Naive thymus-derived CD4-positive, alpha-beta T cell (primary cell): ENCODE results near the gene SPAG6. TPM values are rescaled to one million over a fixed set of nuclear protein-coding genes. Genes with fewer than 3 reads are reported as not detected.
A peak's percentile ranks its signal among the peaks of the same experiment; 100 is the strongest.

ENCODE experiments used
- ATAC-seq: fragments of 150-1000 bp; cut with Tn5 transposase; 2 replicates; pipeline ENCODE4 v1.10.0; 2021; ENCODE audit warnings: mild to moderate bottlenecking, moderate library complexity
- CTCF ChIA-PET: fragments of 350-600 bp; sonication (Branson Sonifier 250); formaldehyde crosslinking; loops from one replicate; lab custom pipeline; 2021; ENCODE audit warnings: antibody characterized with exemption; lab: Charles Lee
- POLR2A ChIA-PET: fragments of 350-600 bp; sonication (Branson Sonifier 250); formaldehyde crosslinking; loops from one replicate; lab custom pipeline; 2021; ENCODE audit warnings: antibody characterized with exemption, inconsistent platforms; lab: Charles Lee
- DNase-seq, 9 donors: peaks; one replicate each; pipeline versions ENCODE4 v3.0.0 to v3.0.0-alpha.2; 2020 to 2022; ENCODE audit warnings: mixed read lengths in 1 of 9
- H3K27ac ChIP-seq: one replicate; pipeline ENCODE4 v1.7.0; 2013; ENCODE audit warnings: mild to moderate bottlenecking, low read depth, low read length, moderate library complexity
- H3K27me3 ChIP-seq, 2 donors: one replicate each; pipeline ENCODE4 v1.7.0; 2013; ENCODE audit warnings: low read length in 2 of 2, mild to moderate bottlenecking in 2 of 2, moderate library complexity in 2 of 2; ENCODE audit not compliant: control insufficient read depth in 2 of 2, insufficient read depth in 2 of 2
- H3K36me3 ChIP-seq, 3 experiments: 1 replicate in 2 of 3; 2 replicates in 1 of 3; pipeline ENCODE4 v1.7.0; 2013; ENCODE audit warnings: low read length in 3 of 3, mild to moderate bottlenecking in 3 of 3, moderate library complexity in 1 of 3; ENCODE audit not compliant: insufficient read depth in 3 of 3, control insufficient read depth in 2 of 3
- H3K4me1 ChIP-seq, 2 donors: one replicate each; pipeline ENCODE4 v1.7.0; 2013; ENCODE audit warnings: low read length in 2 of 2, mild to moderate bottlenecking in 2 of 2, moderate library complexity in 1 of 2; ENCODE audit not compliant: control insufficient read depth in 2 of 2, insufficient read depth in 2 of 2
- H3K4me3 ChIP-seq: 2 replicates; pipeline ENCODE4 v1.7.0; 2013; ENCODE audit warnings: mild to moderate bottlenecking, low read length
- H3K9me3 ChIP-seq, 3 experiments: 1 replicate in 2 of 3; 2 replicates in 1 of 3; pipeline ENCODE4 v1.7.0; 2013; ENCODE audit warnings: low read length in 3 of 3; ENCODE audit not compliant: control insufficient read depth in 2 of 3
- H3K27ac Mint-ChIP-seq, 9 donors: one replicate each; pipeline ENCODE4 v1.8.0; 2020 to 2022; ENCODE audit warnings: mixed read lengths in 9 of 9, mild to moderate bottlenecking in 8 of 9, moderate library complexity in 5 of 9, inconsistent platforms in 2 of 9
- H3K27me3 Mint-ChIP-seq, 5 donors: one replicate each; pipeline ENCODE4 v1.8.0; 2021 to 2022; ENCODE audit warnings: mixed read lengths in 5 of 5, mild to moderate bottlenecking in 1 of 5
- H3K36me3 Mint-ChIP-seq, 5 donors: one replicate each; pipeline ENCODE4 v1.8.0; 2020 to 2022; ENCODE audit warnings: mixed read lengths in 5 of 5, mild to moderate bottlenecking in 3 of 5, inconsistent platforms in 1 of 5
- H3K4me1 Mint-ChIP-seq, 7 donors: one replicate each; pipeline ENCODE4 v1.8.0; 2020 to 2022; ENCODE audit warnings: mixed read lengths in 7 of 7, mild to moderate bottlenecking in 3 of 7, inconsistent platforms in 1 of 7
- H3K4me3 Mint-ChIP-seq, 10 donors: one replicate each; pipeline ENCODE4 v1.8.0; 2020 to 2022; ENCODE audit warnings: mild to moderate bottlenecking in 10 of 10, mixed read lengths in 10 of 10, moderate library complexity in 6 of 10, inconsistent platforms in 2 of 10
- H3K9me3 Mint-ChIP-seq, 11 donors: one replicate each; pipeline ENCODE4 v1.8.0; 2020 to 2022; ENCODE audit warnings: mixed read lengths in 11 of 11, mild to moderate bottlenecking in 4 of 11, inconsistent platforms in 1 of 11, moderate library complexity in 1 of 11
- intact Hi-C, 2 donors: fragments of 100-400 bp; cut with micrococcal nuclease; formaldehyde crosslinking; loops; one replicate each; pipeline ENCODE4 v1.15.1; 2023
- polyA plus RNA-seq, 2 donors: library from polyadenylated mRNA; unstranded; fragments of 300-500 nt; fragmentation: Illumina TruSeq; gene quantifications; one replicate each; pipeline ENCODE4 v1.2.3, GENCODE V29; 2021
- total RNA-seq, 6 experiments: library from RNA in 5 of 6; stranded (reverse) in 5 of 6; gene quantifications; 1 replicate in 5 of 6; 2 replicates in 1 of 6; pipeline ENCODE4 v1.2.3 and lab custom pipeline; 2021 to 2026

SPAG6 gene
- total RNA-seq = under 1 TPM in 2 of 5 experiments, not detected in 3; 0.46 to 0.93 TPM
- not detected for polyA plus RNA-seq
- not detected for total RNA-seq (lab: John Stamatoyannopoulos, UW)

DNA sequence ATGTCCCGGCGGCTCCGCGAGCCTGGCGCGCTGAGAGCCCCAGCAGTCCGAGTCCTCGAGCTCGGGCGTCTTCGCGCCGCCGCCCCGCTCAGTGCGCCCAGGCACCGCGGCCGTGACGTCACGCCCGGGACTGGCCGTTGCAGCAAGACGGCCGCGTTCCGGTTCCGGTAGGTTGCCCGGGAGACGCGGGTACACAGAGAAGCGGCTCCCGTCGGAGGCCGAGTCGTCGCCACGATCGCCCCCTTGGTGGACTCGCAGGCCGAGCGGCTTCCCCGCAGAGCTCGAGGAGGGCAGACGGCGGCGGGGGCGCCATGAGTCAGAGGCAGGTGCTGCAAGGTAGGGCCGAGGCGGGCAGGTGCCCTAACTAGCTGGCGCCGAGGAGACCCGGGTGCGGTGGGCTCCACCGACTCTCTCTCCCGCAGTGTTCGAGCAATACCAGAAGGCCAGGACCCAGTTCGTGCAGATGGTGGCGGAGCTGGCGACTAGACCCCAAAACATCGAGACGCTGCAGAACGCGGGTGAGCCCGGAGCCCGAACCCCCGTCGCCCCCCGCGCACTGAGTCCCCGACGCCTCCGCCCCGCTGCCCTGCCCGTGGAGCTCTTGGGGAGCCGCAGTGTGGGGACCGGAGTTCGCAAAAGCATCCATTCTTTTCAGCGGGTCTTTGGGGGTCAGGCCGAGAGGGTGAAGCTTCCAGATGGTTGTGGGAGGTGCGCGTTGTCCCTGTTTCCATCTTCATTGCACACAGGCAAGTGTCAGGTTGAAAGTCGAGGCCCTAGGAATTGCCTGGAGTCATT, at the start of gene SPAG6:
Gene SPAG6 (plus strand): TSS at position 196 of the 795 bp plus-strand sequence. CDS start 116 bp downstream, at position 312.
- Histone ChIP-seq H3K4me1 (peaks cover 0 to 6% of the 10 kb centered on the region in 2 donors), H3K4me3 (no peak within 1 kb of the TSS), H3K27ac (no peak within 1 kb of the TSS), H3K27me3 (peaks cover 26 to 47% of the 10 kb centered on the region in 2 donors), H3K36me3 (no peaks in the 10 kb centered on the region), H3K9me3 (peaks cover 0 to 4% (median 0%) of the 10 kb centered on the region in 3 experiments)
- ChIA-PET POLR2A (interaction anchor here (0.6 to 1.2 kb wide), 3 partner anchors 15 to 92 kb away, joined by 3 to 6 read pairs (median 3); no protein-coding TSS in a partner anchor), CTCF (no interaction called here)
- intact Hi-C loops = loop anchor here in 1 of 2 donors (10.0 kb wide), 1 partner anchor 849 kb away; the partner anchor contains the start of gene PTF1A
- Mint-ChIP-seq H3K4me1 (peaks cover 0 to 24% (median 11%) of the 10 kb centered on the region in 7 donors), H3K9me3 (peaks cover 0 to 47% (median 17%) of the 10 kb centered on the region in 11 donors), H3K36me3 (peaks cover 0 to 8% (median 0%) of the 10 kb centered on the region in 5 donors), H3K27ac (peak within 1 kb of the TSS in 7 of 9 donors; percentile 25 to 92 (median 58)), H3K4me3 (peak within 1 kb of the TSS; percentile 9 to 75 (median 46)), H3K27me3 (peaks cover 49 to 75% (median 57%) of the 10 kb centered on the region in 5 donors)
- DNase-seq = peak in 4 of 9 donors; percentile 23 to 61 (median 38)
- peak; percentile 48 for ATAC-seq

DNA sequence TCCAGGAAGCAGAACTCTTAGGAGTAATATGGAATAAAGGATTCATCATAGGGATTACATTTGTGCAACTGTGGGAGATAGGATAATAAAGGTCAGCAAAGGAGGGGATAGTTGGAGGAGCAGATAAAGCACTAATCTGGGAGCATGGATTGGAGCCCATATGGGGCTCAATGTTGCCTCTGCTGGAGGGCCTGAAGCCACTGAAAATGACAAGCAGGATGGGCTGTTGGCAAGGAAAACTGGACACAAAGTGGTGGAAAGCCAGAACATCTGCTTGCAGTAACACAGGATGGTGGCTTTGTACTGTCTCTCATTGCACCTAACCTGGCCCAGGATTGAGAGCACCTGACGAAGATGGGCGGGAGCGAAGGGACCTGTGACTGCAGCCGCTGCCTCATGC, 44.1 kb upstream of the SPAG6 start:
- ATAC-seq (no peak), DNase-seq (no peak)
- Histone ChIP-seq H3K27ac (no peak overlapping the region), H3K27me3 (no peaks in the 10 kb centered on the region), H3K4me3 (no peak overlapping the region), H3K36me3 (no peaks in the 10 kb centered on the region), H3K9me3 (no peaks in the 10 kb centered on the region), H3K4me1 (no peaks in the 10 kb centered on the region)
- H3K4me1 Mint-ChIP-seq = no peaks in the 10 kb centered on the region
- ChIA-PET CTCF (no interaction called here), POLR2A (no interaction called here)
- peaks cover 7 to 43% (median 10%) of the 10 kb centered on the region in 5 donors for H3K27me3 Mint-ChIP-seq
- H3K27ac Mint-ChIP-seq = peak overlapping the region in 1 of 9 donors; percentile 82
- peaks cover 0 to 4% (median 0%) of the 10 kb centered on the region in 11 donors for H3K9me3 Mint-ChIP-seq
- H3K36me3 Mint-ChIP-seq = peaks cover 0 to 6% (median 0%) of the 10 kb centered on the region in 5 donors
- H3K4me3 Mint-ChIP-seq = no peak overlapping the region
- intact Hi-C loops = no loop called here

DNA sequence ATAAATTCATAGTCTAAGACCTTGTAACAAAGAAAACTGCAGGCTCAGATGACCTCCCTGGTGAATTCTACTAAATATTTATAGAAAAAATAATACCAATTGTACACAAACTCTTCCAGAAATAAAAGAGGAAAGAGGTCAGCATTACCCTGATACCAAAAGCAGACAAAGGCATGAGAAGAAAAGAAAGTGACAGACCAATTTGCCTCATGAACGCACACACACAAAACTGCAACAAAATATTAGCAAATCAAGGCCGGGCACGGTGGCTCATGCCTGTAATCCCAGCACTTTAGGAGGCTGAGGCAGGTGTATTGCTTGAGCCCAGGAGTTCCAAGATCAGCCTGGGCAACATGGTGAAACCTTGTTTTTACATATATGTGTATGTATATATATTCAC, 41.8 kb upstream of the SPAG6 start:
- Mint-ChIP-seq H3K27me3 (peaks cover 1 to 37% (median 13%) of the 10 kb centered on the region in 5 donors), H3K36me3 (peaks cover 0 to 6% (median 0%) of the 10 kb centered on the region in 5 donors), H3K4me1 (peaks cover 0 to 4% (median 0%) of the 10 kb centered on the region in 7 donors), H3K27ac (no peak overlapping the region), H3K4me3 (no peak overlapping the region), H3K9me3 (peaks cover 0 to 4% (median 0%) of the 10 kb centered on the region in 11 donors)
- Histone ChIP-seq H3K27me3 (no peaks in the 10 kb centered on the region), H3K4me1 (no peaks in the 10 kb centered on the region), H3K27ac (no peak overlapping the region), H3K36me3 (no peaks in the 10 kb centered on the region), H3K4me3 (no peak overlapping the region), H3K9me3 (no peaks in the 10 kb centered on the region)
- no peak for DNase-seq
- intact Hi-C loops = no loop called here
- no peak for ATAC-seq
- CTCF ChIA-PET = no interaction called here
- POLR2A ChIA-PET = no interaction called here

- H3K27me3 Mint-ChIP-seq = peaks cover 0 to 37% (median 13%) of the 10 kb centered on the region in 5 donors
- ChIA-PET CTCF (interaction anchor here (0.6 kb wide), 1 partner anchor 815 kb away, joined by 3 read pairs; no protein-coding TSS in a partner anchor), POLR2A (interaction anchor here (0.7 kb wide), 1 partner anchor 1152 kb away, joined by 3 read pairs; no protein-coding TSS in a partner anchor)
- intact Hi-C loops = no loop called here
- H3K9me3 ChIP-seq = no peaks in the 10 kb centered on the region
- H3K36me3 ChIP-seq = no peaks in the 10 kb centered on the region
- ATAC-seq (no peak), DNase-seq (no peak)
- no peak overlapping the region for H3K4me3 Mint-ChIP-seq
- no peak overlapping the region for H3K4me3 ChIP-seq
- H3K4me1 ChIP-seq = no peaks in the 10 kb centered on the region
- H3K4me1 Mint-ChIP-seq = peaks cover 0 to 4% (median 0%) of the 10 kb centered on the region in 7 donors
- no peaks in the 10 kb centered on the region for H3K27me3 ChIP-seq
- no peak overlapping the region for H3K27ac Mint-ChIP-seq
- peaks cover 0 to 6% (median 0%) of the 10 kb centered on the region in 5 donors for H3K36me3 Mint-ChIP-seq
- peaks cover 0 to 4% (median 0%) of the 10 kb centered on the region in 11 donors for H3K9me3 Mint-ChIP-seq
- H3K27ac ChIP-seq = no peak overlapping the region
These were observed 39.6 kb upstream of the SPAG6 start for GRCh38 chr10:22305721-22306120.

DNA sequence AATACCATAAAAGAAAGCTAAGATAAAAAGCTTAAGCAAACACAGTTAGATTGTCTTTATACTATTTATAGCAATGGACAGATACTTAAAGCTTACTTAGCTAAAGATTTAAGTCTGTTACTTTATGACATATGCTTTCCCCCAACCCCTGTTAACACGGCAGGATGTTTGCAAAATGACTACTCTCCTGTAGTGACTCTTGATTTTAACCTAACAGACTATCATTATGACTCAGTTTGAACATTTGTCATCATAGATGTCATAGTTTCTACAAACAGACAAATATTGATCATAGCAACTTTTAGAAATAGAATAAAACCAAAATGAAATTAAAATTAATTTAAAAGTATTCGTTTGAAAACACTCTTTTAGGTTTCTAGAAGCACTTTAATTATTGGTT, 36.9 kb upstream of the SPAG6 start:
- CTCF ChIA-PET = interaction anchor here (0.7 kb wide), 1 partner anchor 635 kb away, joined by 4 read pairs; no protein-coding TSS in a partner anchor
- H3K27ac ChIP-seq = no peak overlapping the region
- no peaks in the 10 kb centered on the region for H3K9me3 ChIP-seq
- Mint-ChIP-seq H3K27ac (no peak overlapping the region), H3K4me1 (peaks cover 0 to 4% (median 0%) of the 10 kb centered on the region in 7 donors), H3K9me3 (peaks cover 0 to 4% (median 0%) of the 10 kb centered on the region in 11 donors), H3K36me3 (peaks cover 0 to 6% (median 0%) of the 10 kb centered on the region in 5 donors), H3K4me3 (no peak overlapping the region), H3K27me3 (peaks cover 0 to 30% (median 8%) of the 10 kb centered on the region in 5 donors)
- H3K4me1 ChIP-seq = no peaks in the 10 kb centered on the region
- no peak overlapping the region for H3K4me3 ChIP-seq
- POLR2A ChIA-PET = no interaction called here
- intact Hi-C loops = no loop called here
- DNase-seq (no peak), ATAC-seq (no peak)
- no peaks in the 10 kb centered on the region for H3K36me3 ChIP-seq
- H3K27me3 ChIP-seq = no peaks in the 10 kb centered on the region

DNA sequence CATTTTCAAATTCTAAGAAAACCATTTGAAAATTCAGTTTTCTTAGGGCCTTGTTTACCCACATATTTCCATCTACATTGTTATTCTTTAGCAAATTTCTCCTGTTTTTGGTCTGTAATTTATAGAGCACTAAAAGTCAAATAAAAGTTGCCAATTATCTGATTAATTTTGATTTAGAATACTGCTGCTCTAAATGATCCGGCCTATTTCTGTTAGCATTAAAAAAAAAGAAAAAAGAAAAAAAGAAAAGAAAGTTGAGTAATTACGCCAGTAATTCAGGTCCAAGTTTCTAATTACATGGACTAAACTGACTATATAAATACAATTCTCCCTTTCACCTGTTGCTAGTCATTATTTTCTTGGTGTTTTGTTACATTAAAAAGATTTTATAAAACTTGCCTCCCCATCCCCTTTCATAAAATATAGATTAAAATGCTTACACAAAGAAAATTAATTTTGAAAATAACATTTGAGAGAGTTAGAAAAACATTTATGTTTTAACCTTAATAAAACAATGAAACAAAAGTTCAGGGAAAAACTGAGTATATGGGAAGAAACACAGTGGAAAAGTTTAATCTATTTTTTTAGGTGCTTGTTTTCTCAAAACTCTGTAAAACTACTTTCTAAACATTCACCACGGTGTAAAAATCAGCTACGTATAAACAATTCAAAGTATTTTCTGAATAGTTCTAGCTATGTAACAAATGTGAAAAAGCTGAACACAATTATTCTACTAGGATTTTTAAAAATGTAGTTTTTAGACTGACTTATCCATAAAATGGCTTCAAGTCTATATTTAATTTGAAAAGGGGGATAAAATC, 35.9 kb upstream of the SPAG6 start:
- Mint-ChIP-seq H3K36me3 (peaks cover 0 to under 1% (median 0%) of the 10 kb centered on the region in 5 donors), H3K4me3 (no peak overlapping the region), H3K27me3 (peaks cover 0 to 28% (median 8%) of the 10 kb centered on the region in 5 donors), H3K27ac (peak overlapping the region in 1 of 9 donors; percentile 23), H3K9me3 (peaks cover 0 to 2% (median 0%) of the 10 kb centered on the region in 11 donors), H3K4me1 (peaks cover 0 to 6% (median 0%) of the 10 kb centered on the region in 7 donors)
- H3K4me1 ChIP-seq = no peaks in the 10 kb centered on the region
- ATAC-seq (no peak), DNase-seq (no peak)
- no peaks in the 10 kb centered on the region for H3K9me3 ChIP-seq
- no peaks in the 10 kb centered on the region for H3K27me3 ChIP-seq
- no peaks in the 10 kb centered on the region for H3K36me3 ChIP-seq
- ChIA-PET POLR2A (no interaction called here), CTCF (no interaction called here)
- H3K27ac ChIP-seq = no peak overlapping the region
- intact Hi-C loops = no loop called here
- H3K4me3 ChIP-seq = no peak overlapping the region
